GM23338 (cell line): ENCODE measurements around the gene TTLL13.

Experiments used
- CREB1 ChIP-seq: fragments of 250-450 bp; sonication (Bioruptor Pico); IDR thresholded peaks from 2 replicates; pipeline ENCODE4 v1.5.0; 2020; ENCODE audit warnings: low read depth, mild to moderate bottlenecking, moderate library complexity
- CTCF ChIP-seq, 2 experiments: fragments of 200-600 bp in 1 of 2; sonication (generic) in 1 of 2; conservative IDR thresholded peaks; 2 replicates each; pipeline versions ENCODE4 v1.5.1 to v1.6.1; 2016 to 2017; ENCODE audit warnings: antibody characterized with exemption in 2 of 2, low read depth in 2 of 2, mild to moderate bottlenecking in 2 of 2, moderate library complexity in 1 of 2
- EZH2 ChIP-seq: fragments of 200-600 bp; sonication (generic); IDR thresholded peaks from one replicate; pipeline ENCODE4 v1.8.0; 2017; ENCODE audit warnings: antibody characterized with exemption, mild to moderate bottlenecking, low read depth; ENCODE audit not compliant: unreplicated experiment
- EZH2phosphoT487 ChIP-seq: fragments of 200-600 bp; sonication (generic); IDR thresholded peaks from one replicate; pipeline ENCODE4 v1.8.1; 2018; ENCODE audit warnings: antibody characterized with exemption; ENCODE audit not compliant: unreplicated experiment
- JUNB ChIP-seq: IDR thresholded peaks from one replicate; pipeline ENCODE4 v1.6.1; 2016; ENCODE audit warnings: antibody characterized with exemption; ENCODE audit not compliant: unreplicated experiment
- NANOG ChIP-seq: IDR thresholded peaks from 2 replicates; pipeline ENCODE4 v1.6.1; 2016; ENCODE audit warnings: antibody characterized with exemption, borderline replicate concordance
- POLR2AphosphoS5 ChIP-seq: IDR thresholded peaks from 2 replicates; pipeline ENCODE4 v1.6.1; 2016; ENCODE audit warnings: antibody characterized with exemption, low read depth
- STAT1 ChIP-seq: IDR thresholded peaks from one replicate; pipeline ENCODE4 v1.6.1; 2016; ENCODE audit warnings: antibody characterized with exemption; ENCODE audit not compliant: unreplicated experiment
- ZNF114 ChIP-seq: fragments of 250-450 bp; sonication (Bioruptor Pico); IDR thresholded peaks from 2 replicates; pipeline ENCODE4 v1.5.0; 2020; ENCODE audit warnings: mild to moderate bottlenecking, moderate library complexity
- ZNF331 ChIP-seq: fragments of 250-450 bp; sonication (Bioruptor Pico); IDR thresholded peaks from 2 replicates; pipeline ENCODE4 v1.5.0; 2020; ENCODE audit warnings: low read depth, mild to moderate bottlenecking, moderate library complexity
- TF ChIP-seq, protein P1 (sequence below): IDR thresholded peaks from 2 replicates; pipeline ENCODE4 v1.6.1; 2016; ENCODE audit warnings: antibody characterized with exemption
- TF ChIP-seq, protein P2 (sequence below): IDR thresholded peaks from one replicate; pipeline ENCODE4 v1.6.1; 2018; ENCODE audit warnings: antibody characterized with exemption; ENCODE audit not compliant: unreplicated experiment
- TF ChIP-seq, protein P3 (sequence below): fragments of 250-450 bp; sonication (Bioruptor Pico); IDR thresholded peaks from 2 replicates; pipeline ENCODE4 v1.5.0; 2020; ENCODE audit warnings: mild to moderate bottlenecking, moderate library complexity

DNA sequence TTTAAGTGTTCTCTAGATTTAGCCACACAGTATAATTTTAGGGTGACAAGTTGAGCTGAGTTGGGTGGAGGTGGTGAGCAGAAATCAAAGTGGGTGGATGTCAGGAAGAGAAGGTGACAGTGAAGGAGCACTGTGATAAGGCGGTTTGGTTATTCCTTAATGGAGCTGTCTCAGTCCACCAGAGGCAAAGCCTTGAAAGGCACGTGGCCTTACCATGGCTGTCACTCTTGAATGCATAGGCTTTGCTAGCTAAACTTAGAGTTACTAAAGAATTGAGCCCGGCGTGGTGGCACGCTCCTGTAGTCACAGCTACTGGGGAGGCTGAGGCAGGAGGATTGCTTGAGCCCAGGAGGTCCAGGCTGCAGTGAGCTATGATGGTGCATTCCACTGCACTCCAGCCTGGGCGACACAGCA lies 560 bp upstream of the TTLL13 start:
- TF ChIP-seq JUNB (no peak), CTCF (conservative IDR thresholded peaks at IDR 0.05; ENCODE audit: low read depth in 2 of 2) (no peak), STAT1 (no peak), CREB1 (CRISPR knock-in tag) (no peak), EZH2 (no peak), POLR2AphosphoS5 (no peak), ZNF331 (no peak), ZNF114 (no peak), EZH2phosphoT487 (no peak), NANOG (no peak)
- TF ChIP-seq, protein P1, sequence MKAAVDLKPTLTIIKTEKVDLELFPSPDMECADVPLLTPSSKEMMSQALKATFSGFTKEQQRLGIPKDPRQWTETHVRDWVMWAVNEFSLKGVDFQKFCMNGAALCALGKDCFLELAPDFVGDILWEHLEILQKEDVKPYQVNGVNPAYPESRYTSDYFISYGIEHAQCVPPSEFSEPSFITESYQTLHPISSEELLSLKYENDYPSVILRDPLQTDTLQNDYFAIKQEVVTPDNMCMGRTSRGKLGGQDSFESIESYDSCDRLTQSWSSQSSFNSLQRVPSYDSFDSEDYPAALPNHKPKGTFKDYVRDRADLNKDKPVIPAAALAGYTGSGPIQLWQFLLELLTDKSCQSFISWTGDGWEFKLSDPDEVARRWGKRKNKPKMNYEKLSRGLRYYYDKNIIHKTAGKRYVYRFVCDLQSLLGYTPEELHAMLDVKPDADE = no peak
- TF ChIP-seq, protein P2, sequence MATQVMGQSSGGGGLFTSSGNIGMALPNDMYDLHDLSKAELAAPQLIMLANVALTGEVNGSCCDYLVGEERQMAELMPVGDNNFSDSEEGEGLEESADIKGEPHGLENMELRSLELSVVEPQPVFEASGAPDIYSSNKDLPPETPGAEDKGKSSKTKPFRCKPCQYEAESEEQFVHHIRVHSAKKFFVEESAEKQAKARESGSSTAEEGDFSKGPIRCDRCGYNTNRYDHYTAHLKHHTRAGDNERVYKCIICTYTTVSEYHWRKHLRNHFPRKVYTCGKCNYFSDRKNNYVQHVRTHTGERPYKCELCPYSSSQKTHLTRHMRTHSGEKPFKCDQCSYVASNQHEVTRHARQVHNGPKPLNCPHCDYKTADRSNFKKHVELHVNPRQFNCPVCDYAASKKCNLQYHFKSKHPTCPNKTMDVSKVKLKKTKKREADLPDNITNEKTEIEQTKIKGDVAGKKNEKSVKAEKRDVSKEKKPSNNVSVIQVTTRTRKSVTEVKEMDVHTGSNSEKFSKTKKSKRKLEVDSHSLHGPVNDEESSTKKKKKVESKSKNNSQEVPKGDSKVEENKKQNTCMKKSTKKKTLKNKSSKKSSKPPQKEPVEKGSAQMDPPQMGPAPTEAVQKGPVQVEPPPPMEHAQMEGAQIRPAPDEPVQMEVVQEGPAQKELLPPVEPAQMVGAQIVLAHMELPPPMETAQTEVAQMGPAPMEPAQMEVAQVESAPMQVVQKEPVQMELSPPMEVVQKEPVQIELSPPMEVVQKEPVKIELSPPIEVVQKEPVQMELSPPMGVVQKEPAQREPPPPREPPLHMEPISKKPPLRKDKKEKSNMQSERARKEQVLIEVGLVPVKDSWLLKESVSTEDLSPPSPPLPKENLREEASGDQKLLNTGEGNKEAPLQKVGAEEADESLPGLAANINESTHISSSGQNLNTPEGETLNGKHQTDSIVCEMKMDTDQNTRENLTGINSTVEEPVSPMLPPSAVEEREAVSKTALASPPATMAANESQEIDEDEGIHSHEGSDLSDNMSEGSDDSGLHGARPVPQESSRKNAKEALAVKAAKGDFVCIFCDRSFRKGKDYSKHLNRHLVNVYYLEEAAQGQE = no peak
- TF ChIP-seq, protein P3, sequence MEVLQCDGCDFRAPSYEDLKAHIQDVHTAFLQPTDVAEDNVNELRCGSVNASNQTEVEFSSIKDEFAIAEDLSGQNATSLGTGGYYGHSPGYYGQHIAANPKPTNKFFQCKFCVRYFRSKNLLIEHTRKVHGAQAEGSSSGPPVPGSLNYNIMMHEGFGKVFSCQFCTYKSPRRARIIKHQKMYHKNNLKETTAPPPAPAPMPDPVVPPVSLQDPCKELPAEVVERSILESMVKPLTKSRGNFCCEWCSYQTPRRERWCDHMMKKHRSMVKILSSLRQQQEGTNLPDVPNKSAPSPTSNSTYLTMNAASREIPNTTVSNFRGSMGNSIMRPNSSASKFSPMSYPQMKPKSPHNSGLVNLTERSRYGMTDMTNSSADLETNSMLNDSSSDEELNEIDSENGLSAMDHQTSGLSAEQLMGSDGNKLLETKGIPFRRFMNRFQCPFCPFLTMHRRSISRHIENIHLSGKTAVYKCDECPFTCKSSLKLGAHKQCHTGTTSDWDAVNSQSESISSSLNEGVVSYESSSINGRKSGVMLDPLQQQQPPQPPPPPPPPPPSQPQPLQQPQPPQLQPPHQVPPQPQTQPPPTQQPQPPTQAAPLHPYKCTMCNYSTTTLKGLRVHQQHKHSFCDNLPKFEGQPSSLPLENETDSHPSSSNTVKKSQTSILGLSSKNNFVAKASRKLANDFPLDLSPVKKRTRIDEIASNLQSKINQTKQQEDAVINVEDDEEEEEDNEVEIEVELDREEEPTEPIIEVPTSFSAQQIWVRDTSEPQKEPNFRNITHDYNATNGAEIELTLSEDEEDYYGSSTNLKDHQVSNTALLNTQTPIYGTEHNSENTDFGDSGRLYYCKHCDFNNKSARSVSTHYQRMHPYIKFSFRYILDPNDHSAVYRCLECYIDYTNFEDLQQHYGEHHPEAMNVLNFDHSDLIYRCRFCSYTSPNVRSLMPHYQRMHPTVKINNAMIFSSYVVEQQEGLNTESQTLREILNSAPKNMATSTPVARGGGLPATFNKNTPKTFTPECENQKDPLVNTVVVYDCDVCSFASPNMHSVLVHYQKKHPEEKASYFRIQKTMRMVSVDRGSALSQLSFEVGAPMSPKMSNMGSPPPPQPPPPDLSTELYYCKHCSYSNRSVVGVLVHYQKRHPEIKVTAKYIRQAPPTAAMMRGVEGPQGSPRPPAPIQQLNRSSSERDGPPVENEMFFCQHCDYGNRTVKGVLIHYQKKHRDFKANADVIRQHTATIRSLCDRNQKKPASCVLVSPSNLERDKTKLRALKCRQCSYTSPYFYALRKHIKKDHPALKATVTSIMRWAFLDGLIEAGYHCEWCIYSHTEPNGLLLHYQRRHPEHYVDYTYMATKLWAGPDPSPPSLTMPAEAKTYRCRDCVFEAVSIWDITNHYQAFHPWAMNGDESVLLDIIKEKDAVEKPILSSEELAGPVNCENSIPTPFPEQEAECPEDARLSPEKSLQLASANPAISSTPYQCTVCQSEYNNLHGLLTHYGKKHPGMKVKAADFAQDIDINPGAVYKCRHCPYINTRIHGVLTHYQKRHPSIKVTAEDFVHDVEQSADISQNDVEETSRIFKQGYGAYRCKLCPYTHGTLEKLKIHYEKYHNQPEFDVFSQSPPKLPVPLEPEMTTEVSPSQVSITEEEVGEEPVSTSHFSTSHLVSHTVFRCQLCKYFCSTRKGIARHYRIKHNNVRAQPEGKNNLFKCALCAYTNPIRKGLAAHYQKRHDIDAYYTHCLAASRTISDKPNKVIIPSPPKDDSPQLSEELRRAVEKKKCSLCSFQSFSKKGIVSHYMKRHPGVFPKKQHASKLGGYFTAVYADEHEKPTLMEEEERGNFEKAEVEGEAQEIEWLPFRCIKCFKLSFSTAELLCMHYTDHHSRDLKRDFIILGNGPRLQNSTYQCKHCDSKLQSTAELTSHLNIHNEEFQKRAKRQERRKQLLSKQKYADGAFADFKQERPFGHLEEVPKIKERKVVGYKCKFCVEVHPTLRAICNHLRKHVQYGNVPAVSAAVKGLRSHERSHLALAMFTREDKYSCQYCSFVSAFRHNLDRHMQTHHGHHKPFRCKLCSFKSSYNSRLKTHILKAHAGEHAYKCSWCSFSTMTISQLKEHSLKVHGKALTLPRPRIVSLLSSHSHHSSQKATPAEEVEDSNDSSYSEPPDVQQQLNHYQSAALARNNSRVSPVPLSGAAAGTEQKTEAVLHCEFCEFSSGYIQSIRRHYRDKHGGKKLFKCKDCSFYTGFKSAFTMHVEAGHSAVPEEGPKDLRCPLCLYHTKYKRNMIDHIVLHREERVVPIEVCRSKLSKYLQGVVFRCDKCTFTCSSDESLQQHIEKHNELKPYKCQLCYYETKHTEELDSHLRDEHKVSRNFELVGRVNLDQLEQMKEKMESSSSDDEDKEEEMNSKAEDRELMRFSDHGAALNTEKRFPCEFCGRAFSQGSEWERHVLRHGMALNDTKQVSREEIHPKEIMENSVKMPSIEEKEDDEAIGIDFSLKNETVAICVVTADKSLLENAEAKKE (CRISPR knock-in tag) = no peak
